Kidney (tissue), 14 donors: Measurements from ENCODE around the gene SNRNP35. TPM values are rescaled to one million over a fixed set of nuclear protein-coding genes. Genes with fewer than 3 reads are reported as not detected.
A peak's percentile ranks its signal among the peaks of the same experiment; 100 is the strongest.
"Not testable (repeated sequence)": the region's sequence is repeated elsewhere in the genome, so short reads cannot be mapped to it uniquely, and the experiment has no call there.

ENCODE experiments used
- DNase-seq, 5 donors: peaks; one replicate each; pipeline ENCODE4 v3.0.0-alpha.2; 2013 to 2020
- FAIRE-seq: peaks from 2 replicates; lab custom pipeline; 2012; peaks lifted over from hg19 to GRCh38; lab: Jason Lieb, UNC
- H3K27ac ChIP-seq, 2 donors: one replicate each; pipeline ENCODE4 v1.7.0; 2013; ENCODE audit warnings: low read depth in 2 of 2, low read length in 2 of 2, inconsistent platforms in 1 of 2
- H3K27me3 ChIP-seq: one replicate; pipeline ENCODE4 v1.7.1; 2013; ENCODE audit warnings: low read length, inconsistent platforms; ENCODE audit not compliant: control insufficient read depth, insufficient read depth
- H3K36me3 ChIP-seq, 3 donors: one replicate each; pipeline versions ENCODE4 v1.7.0 to v1.7.1; 2013; ENCODE audit warnings: low read length in 3 of 3, control low read depth in 1 of 3, inconsistent platforms in 1 of 3; ENCODE audit not compliant: insufficient read depth in 3 of 3, control insufficient read depth in 2 of 3
- H3K4me1 ChIP-seq, 3 donors: one replicate each; pipeline versions ENCODE4 v1.7.0 to v1.7.1; 2013; ENCODE audit warnings: low read length in 3 of 3, inconsistent platforms in 1 of 3, low read depth in 1 of 3; ENCODE audit not compliant: control insufficient read depth in 2 of 3, insufficient read depth in 2 of 3
- H3K4me3 ChIP-seq, 3 donors: one replicate each; pipeline versions ENCODE4 v1.7.0 to v1.8.1; 2013; ENCODE audit warnings: low read length in 3 of 3, control low read depth in 1 of 3, inconsistent platforms in 1 of 3
- H3K9ac ChIP-seq, 3 donors: one replicate each; pipeline versions ENCODE4 v1.7.0 to v1.7.1; 2013; ENCODE audit warnings: low read length in 3 of 3, control low read depth in 1 of 3, inconsistent platforms in 1 of 3
- H3K9me3 ChIP-seq, 3 donors: one replicate each; pipeline versions ENCODE4 v1.7.0 to v1.7.1; 2013; ENCODE audit warnings: low read length in 3 of 3, control low read depth in 1 of 3, inconsistent platforms in 1 of 3; ENCODE audit not compliant: control insufficient read depth in 2 of 3, insufficient read depth in 1 of 3
- intact Hi-C: fragments of 100-400 bp; cut with DNase I; formaldehyde crosslinking; loops from one replicate; pipeline ENCODE4 v1.11.1; 2022
- polyA plus RNA-seq: library from polyadenylated mRNA; stranded (reverse); fragments of 350-450 nt; fragmentation: Illumina TruSeq; extraction: RNeasy Lipid Tissue Mini Kit (QIAGEN cat#74804); gene quantifications from one replicate; pipeline ENCODE4 v1.2.3, GENCODE V29; 2014; ENCODE audit warnings: low read depth, low replicate concordance; ENCODE audit not compliant: insufficient read depth
- total RNA-seq: library from RNA; stranded (reverse); fragmentation: NEBNext Ultra II Directional; extraction: Animal tissue kit (Norgen Biotek cat#: 25700); gene quantifications from one replicate; pipeline ENCODE4 v1.2.1, GENCODE V29; 2021
- TF ChIP-seq, protein P1 (sequence below): IDR thresholded peaks from 3 replicates; pipeline ENCODE4 v1.5.1; 2012; ENCODE audit warnings: mild to moderate bottlenecking, moderate library complexity, borderline replicate concordance; ENCODE audit not compliant: insufficient read depth; ENCODE audit errors: extremely low read depth
- donor health status: control.
- donor health status: control.
- donor health status: control.
- donor health status: control.
- donor health status: control.
- donor health status: DM: yes; HTN: yes; CAD: no.
- donor health status: Normal renal cell carcinoma (clear cell type).

SNRNP35 gene
- total and polyA plus RNA-seq, 2 donors from 2014 or later: 23.6 to 51.2 TPM

DNA sequence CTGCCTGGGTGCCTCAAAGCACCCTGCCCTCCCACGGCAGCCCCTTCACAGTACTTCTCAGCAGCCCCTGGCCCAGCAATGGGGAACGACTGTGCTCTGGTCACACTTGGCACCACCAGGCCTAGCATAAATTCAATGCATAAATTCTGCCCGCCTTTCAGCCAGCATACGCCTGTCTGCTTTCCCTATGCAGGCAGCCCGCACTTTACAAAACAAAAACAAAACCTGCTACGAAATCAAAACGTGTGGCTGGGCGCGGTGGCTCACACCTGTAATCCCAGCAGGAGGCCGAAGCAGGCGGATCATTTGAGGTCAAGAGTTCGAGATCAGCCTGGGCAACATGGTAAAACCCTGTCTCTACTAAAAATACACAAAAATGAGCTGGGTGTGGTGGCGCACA is 33.5 kb downstream of the SNRNP35 start:
- H3K27me3 ChIP-seq: no peaks in the 10 kb centered on the region
- H3K4me1 ChIP-seq: no peaks in the 10 kb centered on the region
- no peak for FAIRE-seq
- TF ChIP-seq, protein P1, sequence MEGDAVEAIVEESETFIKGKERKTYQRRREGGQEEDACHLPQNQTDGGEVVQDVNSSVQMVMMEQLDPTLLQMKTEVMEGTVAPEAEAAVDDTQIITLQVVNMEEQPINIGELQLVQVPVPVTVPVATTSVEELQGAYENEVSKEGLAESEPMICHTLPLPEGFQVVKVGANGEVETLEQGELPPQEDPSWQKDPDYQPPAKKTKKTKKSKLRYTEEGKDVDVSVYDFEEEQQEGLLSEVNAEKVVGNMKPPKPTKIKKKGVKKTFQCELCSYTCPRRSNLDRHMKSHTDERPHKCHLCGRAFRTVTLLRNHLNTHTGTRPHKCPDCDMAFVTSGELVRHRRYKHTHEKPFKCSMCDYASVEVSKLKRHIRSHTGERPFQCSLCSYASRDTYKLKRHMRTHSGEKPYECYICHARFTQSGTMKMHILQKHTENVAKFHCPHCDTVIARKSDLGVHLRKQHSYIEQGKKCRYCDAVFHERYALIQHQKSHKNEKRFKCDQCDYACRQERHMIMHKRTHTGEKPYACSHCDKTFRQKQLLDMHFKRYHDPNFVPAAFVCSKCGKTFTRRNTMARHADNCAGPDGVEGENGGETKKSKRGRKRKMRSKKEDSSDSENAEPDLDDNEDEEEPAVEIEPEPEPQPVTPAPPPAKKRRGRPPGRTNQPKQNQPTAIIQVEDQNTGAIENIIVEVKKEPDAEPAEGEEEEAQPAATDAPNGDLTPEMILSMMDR: no peak
- no peak overlapping the region for H3K9ac ChIP-seq
- no peak overlapping the region for H3K27ac ChIP-seq
- intact Hi-C loops: no loop called here
- no peak for DNase-seq
- no peaks in the 10 kb centered on the region for H3K9me3 ChIP-seq
- H3K36me3 ChIP-seq: peaks cover 0 to 2% (median 0%) of the 10 kb centered on the region in 3 donors
- H3K4me3 ChIP-seq: no peak overlapping the region

DNA sequence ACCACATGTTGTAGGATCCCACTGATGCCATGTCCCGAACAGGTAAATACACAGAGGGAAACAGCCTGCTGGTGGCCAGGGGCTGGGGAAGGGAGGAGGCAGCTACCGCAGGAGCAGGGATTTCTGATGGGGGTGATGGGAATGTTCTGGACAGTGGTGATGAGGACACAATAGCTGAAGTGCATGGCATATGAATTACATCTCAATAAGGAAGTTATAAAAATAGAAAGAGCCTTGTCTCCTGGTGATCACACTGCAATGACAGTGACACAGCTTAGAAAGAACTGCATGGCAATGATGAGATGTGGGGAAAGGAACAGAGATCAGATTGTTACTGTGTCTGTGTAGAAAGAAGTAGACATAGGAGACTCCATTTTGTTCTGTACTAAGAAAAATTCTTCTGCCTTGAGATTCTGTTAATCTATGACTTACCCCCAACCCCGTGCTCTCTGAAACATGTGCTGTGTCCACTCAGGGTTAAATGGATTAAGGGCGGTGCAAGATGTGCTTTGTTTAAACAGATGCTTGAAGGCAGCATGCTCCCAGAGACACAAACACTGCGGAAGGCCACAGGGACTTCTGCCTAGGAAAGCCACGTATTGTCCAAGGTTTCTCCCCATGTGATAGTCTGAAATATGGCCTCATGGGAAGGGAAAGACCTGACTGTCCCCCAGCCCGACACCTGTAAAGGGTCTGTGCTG is 34.5 kb downstream of the SNRNP35 start:
- not testable (repeated sequence) for FAIRE-seq, H3K9ac ChIP-seq

DNA sequence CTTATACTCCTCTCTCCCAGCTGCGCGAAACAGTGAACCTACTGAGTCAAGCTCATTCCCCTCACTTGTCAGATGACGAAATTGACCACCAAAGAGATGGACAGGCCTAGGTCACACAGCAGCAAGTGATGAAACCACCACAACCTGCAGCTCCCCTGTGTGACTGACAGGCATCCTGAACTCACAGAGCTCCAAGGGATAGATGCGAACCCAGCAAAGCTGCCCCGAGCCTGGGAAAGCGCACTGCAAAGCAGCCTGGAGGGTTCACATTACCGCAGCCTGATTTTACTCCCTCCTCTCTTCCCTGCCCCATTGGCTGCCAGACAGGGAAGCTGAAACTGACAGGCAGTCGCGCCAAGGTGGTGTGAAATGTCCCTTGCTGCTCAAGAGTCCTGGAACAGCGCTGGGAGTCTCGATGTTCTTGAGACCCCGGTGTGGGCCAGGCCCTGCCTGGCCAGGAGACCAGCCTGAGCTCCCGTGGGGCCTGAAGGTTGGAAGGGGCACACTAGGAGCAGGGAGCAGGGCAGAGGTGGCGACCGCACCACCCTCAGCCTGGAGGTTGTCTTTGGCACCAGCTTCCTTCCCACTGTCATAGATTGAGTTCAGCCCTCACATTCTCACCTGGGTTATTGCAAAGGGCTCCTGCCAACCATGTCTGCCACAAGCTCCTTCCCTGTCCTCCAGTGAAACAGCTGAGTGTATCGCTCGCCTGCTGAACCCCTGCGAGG is 36.3 kb downstream of the SNRNP35 start:
- FAIRE-seq: no peak
- H3K36me3 ChIP-seq: peaks cover 0 to 11% (median 2%) of the 10 kb centered on the region in 3 donors
- intact Hi-C loops: no loop called here
- TF ChIP-seq, protein P1: no peak
- H3K9ac ChIP-seq: no peak overlapping the region
- no peak overlapping the region for H3K4me3 ChIP-seq
- no peaks in the 10 kb centered on the region for H3K9me3 ChIP-seq
- no peaks in the 10 kb centered on the region for H3K4me1 ChIP-seq
- peak in 3 of 5 donors; percentile 73 to 79 (median 79) for DNase-seq
- no peak overlapping the region for H3K27ac ChIP-seq
- H3K27me3 ChIP-seq: no peaks in the 10 kb centered on the region

More for the DNA sequence above, 34.5 kb downstream of the SNRNP35 start:
- DNase-seq, H3K9me3 ChIP-seq, H3K4me1 ChIP-seq, H3K4me3 ChIP-seq, H3K27me3 ChIP-seq, H3K36me3 ChIP-seq, intact Hi-C loops, H3K27ac ChIP-seq: not testable (repeated sequence)

DNA sequence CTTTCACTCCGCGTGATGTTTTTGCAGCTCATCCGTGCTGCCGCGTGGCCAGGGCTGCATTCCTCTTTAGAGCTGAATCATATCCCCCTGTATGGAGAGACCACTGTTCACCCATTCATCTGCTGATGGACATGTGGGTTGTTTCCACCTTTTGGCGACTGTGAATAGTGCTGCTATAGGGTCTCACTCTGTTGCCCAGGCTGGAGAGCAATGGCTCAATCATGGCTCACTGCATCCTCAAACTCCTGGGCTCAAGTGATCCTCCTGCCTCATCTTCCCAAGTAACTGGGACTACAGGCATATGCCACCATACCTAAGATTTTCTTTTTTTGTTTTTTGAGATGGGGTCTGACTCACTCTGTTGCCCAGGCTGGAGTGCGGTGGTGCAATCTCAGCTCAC is 39.1 kb downstream of the SNRNP35 start:
- TF ChIP-seq, protein P1: no peak
- no peak overlapping the region for H3K4me3 ChIP-seq
- intact Hi-C loops: no loop called here

More for the DNA sequence above, 39.1 kb downstream of the SNRNP35 start:
- no peak for FAIRE-seq
- Histone ChIP-seq H3K36me3 (peaks cover 0 to 11% (median 2%) of the 10 kb centered on the region in 3 donors), H3K27me3 (no peaks in the 10 kb centered on the region), H3K27ac (no peak overlapping the region), H3K9me3 (no peaks in the 10 kb centered on the region), H3K4me1 (no peaks in the 10 kb centered on the region), H3K9ac (no peak overlapping the region)
- DNase-seq: no peak
